Activated CD8-positive, alpha-beta T cell treated with anti-CD3 and anti-CD28 coated beads for 36 hours (primary cell): ENCODE measurements around the gene RNPEP. TPM values are rescaled to one million over a fixed set of nuclear protein-coding genes. Genes with fewer than 3 reads are reported as not detected.

ENCODE experiments used
- ATAC-seq: fragments of 200-7000 bp; cut with Tn5 transposase; one replicate; pipeline ENCODE4 v1.10.0; 2021; ENCODE audit warnings: mild to moderate bottlenecking, moderate library complexity
- CTCF ChIA-PET: fragments of 350-600 bp; sonication (Branson Sonifier 250); formaldehyde crosslinking; loops from one replicate; lab custom pipeline; 2021; ENCODE audit warnings: antibody characterized with exemption; lab: Charles Lee
- POLR2A ChIA-PET: fragments of 350-600 bp; sonication (Branson Sonifier 250); formaldehyde crosslinking; loops from one replicate; lab custom pipeline; 2021; ENCODE audit warnings: antibody characterized with exemption; lab: Charles Lee
- DNase-seq: peaks from one replicate; pipeline ENCODE4 v3.0.0-alpha.2; 2020
- H3K27ac Mint-ChIP-seq: one replicate; pipeline ENCODE4 v1.8.0; 2021; ENCODE audit warnings: mild to moderate bottlenecking, mixed read lengths
- H3K27me3 Mint-ChIP-seq: one replicate; pipeline ENCODE4 v1.8.0; 2021; ENCODE audit warnings: mixed read lengths
- H3K36me3 Mint-ChIP-seq: one replicate; pipeline ENCODE4 v1.8.0; 2021; ENCODE audit warnings: low read depth, mixed read lengths
- H3K4me1 Mint-ChIP-seq: one replicate; pipeline ENCODE4 v1.8.0; 2021; ENCODE audit warnings: low read depth, mixed read lengths
- H3K4me3 Mint-ChIP-seq: one replicate; pipeline ENCODE4 v1.8.0; 2021; ENCODE audit warnings: mild to moderate bottlenecking, moderate library complexity, mixed read lengths
- H3K9me3 Mint-ChIP-seq: one replicate; pipeline ENCODE4 v1.8.0; 2021; ENCODE audit warnings: mixed read lengths
- intact Hi-C: fragments of 100-400 bp; cut with micrococcal nuclease; formaldehyde crosslinking; loops from one replicate; pipeline ENCODE4 v1.10.0; 2022
- total RNA-seq, 2 experiments: library from RNA; stranded (reverse); gene quantifications; one replicate each; pipeline ENCODE4 v1.2.3, GENCODE V29; 2021
- TF ChIP-seq, protein P1 (sequence below): fragments of 200-600 bp; IDR thresholded peaks from one replicate; pipeline ENCODE4 v1.8.0; 2022; ENCODE audit warnings: antibody characterized with exemption, mild to moderate bottlenecking

RNPEP gene
- total RNA-seq, 2 experiments from 2014 or later: 37.8 to 39.5 TPM

GRCh38 chr1:202036595-202037387, 54.3 kb downstream of the RNPEP start:
- POLR2A ChIA-PET: no interaction called here
- Mint-ChIP-seq H3K36me3 (no peaks in the 10 kb centered on the region), H3K27ac (no peak overlapping the region), H3K4me3 (no peak overlapping the region), H3K27me3 (peaks cover 2% of the 10 kb centered on the region), H3K9me3 (no peaks in the 10 kb centered on the region), H3K4me1 (no peaks in the 10 kb centered on the region)
- CTCF ChIA-PET: interaction anchor here (0.7 kb wide), 1 partner anchor 270 kb away, joined by 3 read pairs; no protein-coding TSS in a partner anchor
- intact Hi-C loops: no loop called here
- ATAC-seq: no peak
- DNase-seq: no peak
- TF ChIP-seq, protein P1, sequence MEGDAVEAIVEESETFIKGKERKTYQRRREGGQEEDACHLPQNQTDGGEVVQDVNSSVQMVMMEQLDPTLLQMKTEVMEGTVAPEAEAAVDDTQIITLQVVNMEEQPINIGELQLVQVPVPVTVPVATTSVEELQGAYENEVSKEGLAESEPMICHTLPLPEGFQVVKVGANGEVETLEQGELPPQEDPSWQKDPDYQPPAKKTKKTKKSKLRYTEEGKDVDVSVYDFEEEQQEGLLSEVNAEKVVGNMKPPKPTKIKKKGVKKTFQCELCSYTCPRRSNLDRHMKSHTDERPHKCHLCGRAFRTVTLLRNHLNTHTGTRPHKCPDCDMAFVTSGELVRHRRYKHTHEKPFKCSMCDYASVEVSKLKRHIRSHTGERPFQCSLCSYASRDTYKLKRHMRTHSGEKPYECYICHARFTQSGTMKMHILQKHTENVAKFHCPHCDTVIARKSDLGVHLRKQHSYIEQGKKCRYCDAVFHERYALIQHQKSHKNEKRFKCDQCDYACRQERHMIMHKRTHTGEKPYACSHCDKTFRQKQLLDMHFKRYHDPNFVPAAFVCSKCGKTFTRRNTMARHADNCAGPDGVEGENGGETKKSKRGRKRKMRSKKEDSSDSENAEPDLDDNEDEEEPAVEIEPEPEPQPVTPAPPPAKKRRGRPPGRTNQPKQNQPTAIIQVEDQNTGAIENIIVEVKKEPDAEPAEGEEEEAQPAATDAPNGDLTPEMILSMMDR: no peak

DNA sequence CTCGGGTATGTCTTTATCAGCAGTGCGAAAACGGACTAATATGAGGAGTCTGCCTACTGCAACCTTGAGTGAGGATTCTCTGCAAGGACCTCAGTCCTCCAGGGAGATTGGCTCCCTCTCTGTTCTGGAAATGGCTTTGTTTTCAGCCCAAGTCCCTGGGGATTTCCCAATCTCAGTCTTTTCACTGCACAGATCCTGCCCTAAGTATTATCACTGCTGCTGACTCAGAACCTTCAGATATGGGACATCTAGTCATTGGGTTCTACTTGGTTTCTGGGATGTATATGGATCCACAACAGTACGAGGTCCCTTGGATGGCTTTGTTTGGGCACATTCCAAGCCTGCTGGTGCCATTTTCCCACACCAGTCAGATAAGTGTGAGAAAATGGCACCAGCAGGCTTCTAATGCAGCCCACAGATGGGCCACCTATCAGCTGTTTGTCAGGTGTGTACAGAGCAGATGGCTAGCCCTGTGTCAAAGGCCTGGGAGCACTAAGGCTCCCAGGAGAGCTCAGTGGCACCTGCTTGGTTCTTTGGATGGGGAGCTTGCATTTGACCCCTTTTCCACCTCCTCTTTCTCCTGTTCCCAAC, 55.4 kb downstream of the RNPEP start:
- POLR2A ChIA-PET: no interaction called here
- DNase-seq (no peak), ATAC-seq (no peak)
- Mint-ChIP-seq H3K4me3 (no peak overlapping the region), H3K4me1 (no peaks in the 10 kb centered on the region), H3K36me3 (no peaks in the 10 kb centered on the region), H3K9me3 (no peaks in the 10 kb centered on the region), H3K27ac (no peak overlapping the region), H3K27me3 (peaks cover 2% of the 10 kb centered on the region)
- intact Hi-C loops: no loop called here
- CTCF ChIA-PET: no interaction called here
- TF ChIP-seq, protein P1: no peak

GRCh38 chr1:202038688-202039346, 56.4 kb downstream of the RNPEP start:
- H3K27ac Mint-ChIP-seq: no peak overlapping the region
- ChIA-PET CTCF (no interaction called here), POLR2A (no interaction called here)
- H3K27me3 Mint-ChIP-seq: peaks cover 3% of the 10 kb centered on the region
- no peaks in the 10 kb centered on the region for H3K4me1 Mint-ChIP-seq
- no peak overlapping the region for H3K4me3 Mint-ChIP-seq
- H3K36me3 Mint-ChIP-seq: no peaks in the 10 kb centered on the region
- DNase-seq (no peak), ATAC-seq (no peak)
- TF ChIP-seq, protein P1: no peak
- H3K9me3 Mint-ChIP-seq: no peaks in the 10 kb centered on the region
- intact Hi-C loops: no loop called here

DNA sequence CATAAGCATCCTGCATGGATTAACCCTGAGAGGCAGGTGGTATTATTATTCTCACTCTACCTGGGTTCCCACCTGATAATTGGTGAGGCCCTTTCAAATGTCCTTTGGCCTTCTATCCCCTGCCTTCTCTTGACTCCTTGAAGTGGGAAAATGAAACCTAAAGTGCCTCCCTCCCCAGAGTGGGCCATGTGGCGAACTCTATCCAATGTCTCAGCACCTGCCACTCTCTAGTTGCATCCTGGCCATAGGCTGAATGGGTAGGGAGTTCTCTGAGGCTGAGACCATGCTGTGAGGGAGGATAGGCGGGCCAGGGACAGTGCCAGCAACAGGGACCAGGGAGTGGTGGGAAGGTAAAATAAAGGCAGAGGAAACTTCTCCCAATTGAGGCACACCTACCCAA, 63.3 kb downstream of the RNPEP start:
- DNase-seq (no peak), ATAC-seq (no peak)
- Mint-ChIP-seq H3K9me3 (no peaks in the 10 kb centered on the region), H3K4me1 (no peaks in the 10 kb centered on the region), H3K27me3 (peaks cover 3% of the 10 kb centered on the region), H3K27ac (no peak overlapping the region), H3K4me3 (no peak overlapping the region), H3K36me3 (no peaks in the 10 kb centered on the region)
- ChIA-PET CTCF (no interaction called here), POLR2A (no interaction called here)
- intact Hi-C loops: no loop called here
- TF ChIP-seq, protein P1: no peak

- no peaks in the 10 kb centered on the region for H3K4me1 Mint-ChIP-seq
- CTCF ChIA-PET: no interaction called here
- intact Hi-C loops: no loop called here
Observed at GRCh38 chr1:202046227-202046626, 63.8 kb downstream of the RNPEP start.

More at GRCh38 chr1:202046227-202046626, 63.8 kb downstream of the RNPEP start:
- H3K27me3 Mint-ChIP-seq: peaks cover 3% of the 10 kb centered on the region
- H3K27ac Mint-ChIP-seq: no peak overlapping the region
- ATAC-seq: no peak
- POLR2A ChIA-PET: no interaction called here
- no peaks in the 10 kb centered on the region for H3K9me3 Mint-ChIP-seq
- H3K36me3 Mint-ChIP-seq: no peaks in the 10 kb centered on the region
- TF ChIP-seq, protein P1: no peak
- no peak for DNase-seq
- no peak overlapping the region for H3K4me3 Mint-ChIP-seq
